GM12865 (cell line): ENCODE data around the gene NPAT.
A peak's percentile ranks its signal among the peaks of the same experiment; 100 is the strongest.

Experiments
- DNase-seq: peaks from one replicate; pipeline ENCODE4 v3.0.0; 2010; ENCODE audit warnings: low read depth
- H3K4me3 ChIP-seq: 2 replicates; pipeline ENCODE4 v1.5.1; 2011; ENCODE audit warnings: mild to moderate bottlenecking, low read depth, low read length, control low read depth
- TF ChIP-seq, protein P1 (sequence below): IDR thresholded peaks from 2 replicates; pipeline ENCODE4 v1.5.1; 2011; ENCODE audit warnings: low read length, control low read depth, low read depth, inconsistent platforms; ENCODE audit not compliant: insufficient read depth; ENCODE audit errors: missing control alignments

The NPAT gene

DNA sequence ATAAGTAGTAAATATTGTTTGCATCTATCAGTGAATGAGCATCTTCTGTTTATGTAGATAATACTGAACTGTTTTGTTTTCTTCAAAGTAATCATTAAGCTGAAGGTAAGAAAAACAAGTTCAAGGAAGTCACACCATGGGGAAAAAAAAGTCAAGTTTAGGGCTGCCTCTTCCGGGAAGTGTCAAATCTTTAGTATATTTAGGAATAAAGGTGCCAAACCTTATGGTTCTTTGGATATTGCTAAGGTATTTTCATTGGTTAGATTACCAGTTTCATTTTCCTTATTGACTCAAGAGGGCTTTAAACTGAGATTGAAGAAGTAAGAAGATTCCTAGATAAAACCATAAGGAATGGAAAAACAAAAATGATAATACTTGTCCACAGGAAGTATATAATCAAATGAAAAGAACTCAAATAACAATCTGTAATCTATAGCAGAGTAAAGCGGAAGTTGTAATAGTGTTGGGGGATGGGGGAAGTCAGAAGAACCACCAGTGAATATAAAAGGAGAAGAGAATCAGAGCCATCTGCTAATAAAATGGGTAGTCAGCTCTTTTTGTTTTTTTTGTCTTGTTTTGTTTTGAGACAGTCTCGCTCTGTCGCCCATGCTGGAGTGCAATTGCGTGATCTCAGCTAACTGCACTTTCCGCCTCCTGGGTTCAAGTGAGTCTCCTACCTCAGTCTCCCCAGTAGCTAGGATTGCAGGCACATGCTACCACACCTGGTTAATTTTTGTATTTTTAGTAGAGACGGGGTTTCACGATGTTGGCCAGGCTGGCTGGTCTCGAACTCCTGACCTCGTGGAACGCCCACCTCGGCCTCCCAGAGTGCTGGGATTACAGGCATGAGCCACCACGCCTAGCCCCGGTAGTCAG is 2.7 kb upstream of the NPAT start:
- peak overlapping the region; percentile 90 for H3K4me3 ChIP-seq
- DNase-seq: peak; percentile 67
- TF ChIP-seq, protein P1, sequence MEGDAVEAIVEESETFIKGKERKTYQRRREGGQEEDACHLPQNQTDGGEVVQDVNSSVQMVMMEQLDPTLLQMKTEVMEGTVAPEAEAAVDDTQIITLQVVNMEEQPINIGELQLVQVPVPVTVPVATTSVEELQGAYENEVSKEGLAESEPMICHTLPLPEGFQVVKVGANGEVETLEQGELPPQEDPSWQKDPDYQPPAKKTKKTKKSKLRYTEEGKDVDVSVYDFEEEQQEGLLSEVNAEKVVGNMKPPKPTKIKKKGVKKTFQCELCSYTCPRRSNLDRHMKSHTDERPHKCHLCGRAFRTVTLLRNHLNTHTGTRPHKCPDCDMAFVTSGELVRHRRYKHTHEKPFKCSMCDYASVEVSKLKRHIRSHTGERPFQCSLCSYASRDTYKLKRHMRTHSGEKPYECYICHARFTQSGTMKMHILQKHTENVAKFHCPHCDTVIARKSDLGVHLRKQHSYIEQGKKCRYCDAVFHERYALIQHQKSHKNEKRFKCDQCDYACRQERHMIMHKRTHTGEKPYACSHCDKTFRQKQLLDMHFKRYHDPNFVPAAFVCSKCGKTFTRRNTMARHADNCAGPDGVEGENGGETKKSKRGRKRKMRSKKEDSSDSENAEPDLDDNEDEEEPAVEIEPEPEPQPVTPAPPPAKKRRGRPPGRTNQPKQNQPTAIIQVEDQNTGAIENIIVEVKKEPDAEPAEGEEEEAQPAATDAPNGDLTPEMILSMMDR: no peak

DNA sequence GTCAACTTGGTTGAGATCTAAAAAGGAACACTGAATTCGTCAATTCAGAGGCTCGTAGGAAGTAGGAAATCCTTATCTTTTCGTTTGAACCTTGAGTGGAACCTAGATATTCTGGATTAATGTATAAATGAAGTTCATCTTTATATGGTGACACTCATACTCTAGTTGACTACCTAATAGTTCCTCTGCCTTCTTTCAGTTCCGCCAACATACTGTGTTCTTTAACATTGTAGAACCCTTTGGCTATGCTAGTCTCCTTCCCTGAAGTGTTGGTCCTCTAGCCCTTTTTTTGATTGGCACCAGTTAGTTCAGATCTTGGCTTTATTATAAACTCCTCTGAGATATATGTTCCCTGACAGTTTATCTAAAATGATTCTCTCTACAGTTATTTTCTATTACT is 1.9 kb upstream of the NPAT start:
- TF ChIP-seq, protein P1: no peak
- peak overlapping the region; percentile 90 for H3K4me3 ChIP-seq
- no peak for DNase-seq

DNA sequence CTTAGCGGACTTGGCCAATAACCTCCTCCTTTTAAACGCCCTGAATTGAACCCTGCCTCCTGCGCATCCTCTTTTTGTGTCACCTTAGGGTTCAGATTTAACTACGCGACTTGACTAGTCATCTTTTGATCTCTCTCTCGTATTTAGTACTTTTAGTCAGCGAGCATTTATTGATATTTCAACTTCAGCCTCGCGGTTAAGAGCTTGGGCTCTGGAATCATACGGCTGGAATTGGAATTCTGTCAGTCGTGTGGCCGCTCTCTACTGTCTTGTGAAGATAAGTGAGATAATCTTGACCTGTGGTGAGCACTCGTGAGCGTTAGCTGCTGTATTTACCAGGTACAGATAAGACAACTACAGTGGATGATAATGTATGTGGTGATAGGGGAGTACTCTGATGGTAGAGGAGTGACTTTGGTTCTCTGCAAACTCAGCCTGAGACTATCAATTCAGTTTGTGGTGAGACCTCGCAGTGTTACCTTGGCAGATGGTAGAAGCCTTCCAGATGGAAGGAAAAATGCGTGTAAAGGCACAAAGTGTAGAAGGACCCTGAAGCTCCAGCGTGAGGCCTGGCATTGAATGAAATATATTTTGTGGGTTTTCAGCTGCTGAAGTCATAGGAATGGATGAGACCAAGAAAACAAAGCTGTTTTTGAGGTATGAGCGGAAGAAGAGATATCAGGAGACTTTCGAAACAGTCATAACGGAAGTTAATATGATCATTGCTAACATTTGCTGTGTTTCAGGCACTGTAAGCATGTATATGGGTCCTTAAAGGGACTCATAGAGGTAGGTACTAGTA is 1.1 kb upstream of the NPAT start:
- H3K4me3 ChIP-seq: peak overlapping the region; percentile 90
- DNase-seq: peak; percentile 76
- TF ChIP-seq, protein P1: no peak

DNA sequence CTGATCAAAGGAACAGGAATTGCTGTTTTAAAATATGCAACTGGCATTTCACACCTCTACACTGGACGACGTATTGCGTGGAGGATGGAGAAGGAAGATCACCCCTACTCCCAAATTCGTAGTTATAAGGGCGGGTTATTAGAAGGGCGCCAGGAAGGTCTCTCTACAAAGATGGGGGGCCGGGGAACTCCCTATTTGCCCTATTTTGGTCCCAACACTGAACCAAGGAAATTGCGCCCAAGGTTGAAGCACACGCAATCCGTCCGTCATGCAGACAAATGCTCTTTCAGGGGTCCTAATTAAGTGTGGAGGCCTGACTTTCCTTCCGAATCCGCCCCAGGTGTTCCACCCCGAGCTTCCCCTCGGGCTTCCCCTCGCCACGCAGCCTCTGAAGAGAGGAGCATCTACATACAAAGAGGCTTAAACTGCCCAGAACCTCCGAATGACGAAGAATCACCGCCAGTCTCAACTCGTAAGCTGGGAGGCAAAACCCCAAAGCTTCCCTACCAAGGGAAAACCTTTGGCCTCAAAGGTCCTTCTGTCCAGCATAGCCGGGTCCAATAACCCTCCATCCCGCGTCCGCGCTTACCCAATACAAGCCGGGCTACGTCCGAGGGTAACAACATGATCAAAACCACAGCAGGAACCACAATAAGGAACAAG is 396 bp downstream of the NPAT start:
- peak overlapping the region; percentile 96 for H3K4me3 ChIP-seq
- peak; percentile 53 for DNase-seq
- TF ChIP-seq, protein P1: no peak

DNA sequence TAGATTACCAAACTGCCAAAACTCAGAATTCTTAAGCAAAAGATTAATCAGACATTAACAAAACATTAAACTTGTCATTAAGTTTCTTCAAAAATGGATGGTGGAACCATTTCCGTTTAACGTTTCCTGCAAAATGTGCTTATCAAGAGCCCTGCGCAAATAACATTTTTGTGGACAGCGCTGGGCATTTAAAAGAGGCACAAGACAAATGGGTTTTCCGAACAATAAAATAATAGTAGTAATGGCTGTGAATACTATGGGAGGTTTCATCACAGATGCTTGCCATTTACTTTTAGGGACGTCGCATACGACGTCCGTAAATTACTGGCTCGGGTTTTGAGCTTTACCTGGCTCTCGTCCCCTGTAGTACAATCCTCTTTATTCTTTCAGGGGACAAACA is 1.1 kb downstream of the NPAT start:
- TF ChIP-seq, protein P1: no peak
- peak overlapping the region; percentile 96 for H3K4me3 ChIP-seq
- no peak for DNase-seq

DNA sequence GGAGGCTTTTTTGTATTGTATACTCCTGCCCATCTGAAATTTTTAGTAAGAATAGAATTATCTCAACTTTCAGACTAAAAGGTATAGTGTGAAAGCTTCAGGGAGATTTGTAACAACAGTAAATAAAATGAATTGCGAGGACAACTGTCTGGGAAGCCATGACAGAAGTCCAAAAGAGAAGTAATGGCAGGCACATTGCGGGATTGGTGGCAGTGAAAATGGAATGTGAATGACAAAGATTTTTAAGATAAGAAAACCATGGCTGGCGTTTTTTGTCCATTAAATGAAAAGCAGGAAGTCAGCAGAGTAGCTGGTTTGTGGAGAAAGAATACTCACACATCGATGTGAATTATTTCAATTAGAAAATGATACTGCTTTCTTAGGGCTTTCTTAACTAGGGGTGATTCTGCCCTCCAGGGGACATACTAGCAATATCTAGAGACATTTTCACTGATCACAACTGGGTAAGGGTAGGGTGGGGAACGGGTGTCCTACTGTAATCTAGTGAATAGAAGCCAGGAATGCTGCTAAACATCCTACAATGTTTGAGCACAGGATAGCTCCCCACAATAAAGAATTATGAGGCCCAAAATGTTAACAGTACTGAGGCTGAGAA is 1.6 kb downstream of the NPAT start:
- TF ChIP-seq, protein P1: peak; percentile 4
- peak; percentile 45 for DNase-seq
- peak overlapping the region; percentile 96 for H3K4me3 ChIP-seq
